MM.1S (cell line): ENCODE results near the gene PRKCE.

ENCODE experiments used
- DNase-seq: peaks from one replicate; pipeline ENCODE4 v3.0.0-alpha.2; 2015
- H2AFZ ChIP-seq: fragments of 300-600 bp; sonication (generic); 2 replicates; pipeline ENCODE4 v1.6.0; 2016; ENCODE audit warnings: antibody characterized with exemption, low read length
- H3F3A ChIP-seq: fragments of 300-600 bp; sonication (generic); 2 replicates; pipeline ENCODE4 v1.6.1; 2016; ENCODE audit warnings: mild to moderate bottlenecking, antibody characterized with exemption, low read length, moderate library complexity, mixed read lengths; ENCODE audit not compliant: insufficient read depth
- H3K27ac ChIP-seq: fragments of 300-600 bp; sonication (generic); 2 replicates; pipeline ENCODE4 v1.5.1; 2016; ENCODE audit warnings: mild to moderate bottlenecking, low read length
- H3K27me3 ChIP-seq: fragments of 300-600 bp; sonication (generic); replicated peaks from 2 replicates; pipeline ENCODE4 v1.6.0; 2016; ENCODE audit warnings: low read length; ENCODE audit not compliant: insufficient read depth
- H3K36me3 ChIP-seq: fragments of 300-600 bp; sonication (generic); replicated peaks from 2 replicates; pipeline ENCODE4 v1.6.1; 2016; ENCODE audit warnings: mild to moderate bottlenecking, low read length, mixed read lengths; ENCODE audit not compliant: insufficient read depth
- H3K4me1 ChIP-seq: fragments of 300-600 bp; sonication (generic); 2 replicates; pipeline ENCODE4 v1.6.1; 2016; ENCODE audit warnings: low read length, mixed read lengths
- H3K4me2 ChIP-seq: fragments of 300-600 bp; sonication (generic); 2 replicates; pipeline ENCODE4 v1.6.0; 2016; ENCODE audit warnings: low read depth, low read length
- H3K4me3 ChIP-seq: fragments of 300-600 bp; sonication (generic); 2 replicates; pipeline ENCODE4 v1.5.1; 2016; ENCODE audit warnings: low read length, mixed read lengths
- H3K79me2 ChIP-seq: fragments of 300-600 bp; sonication (generic); 2 replicates; pipeline ENCODE4 v1.6.1; 2016; ENCODE audit warnings: mixed run types, low read length, mixed read lengths
- H3K9ac ChIP-seq: fragments of 300-600 bp; sonication (generic); 2 replicates; pipeline ENCODE4 v1.6.1; 2016; ENCODE audit warnings: low read length, mixed read lengths
- H3K9me2 ChIP-seq: fragments of 300-600 bp; sonication (generic); replicated peaks from 2 replicates; pipeline ENCODE4 v1.6.1; 2016; ENCODE audit warnings: mild to moderate bottlenecking, low read length, mixed read lengths; ENCODE audit not compliant: insufficient read depth
- H3K9me3 ChIP-seq: fragments of 300-600 bp; sonication (generic); replicated peaks from 2 replicates; pipeline ENCODE4 v1.6.1; 2016; ENCODE audit warnings: mild to moderate bottlenecking, low read length, mixed read lengths; ENCODE audit not compliant: insufficient read depth
- H4K20me1 ChIP-seq: fragments of 300-600 bp; sonication (generic); 2 replicates; pipeline ENCODE4 v1.6.1; 2016; ENCODE audit warnings: mild to moderate bottlenecking, low read length, moderate library complexity, mixed read lengths; ENCODE audit not compliant: insufficient read depth
- EZH2 ChIP-seq: fragments of 300-600 bp; sonication (generic); optimal IDR thresholded peaks from 2 replicates; pipeline ENCODE3; 2017; ENCODE audit warnings: low read depth, mild to moderate bottlenecking, antibody characterized with exemption, low read length, mixed read lengths
- EZH2phosphoT487 ChIP-seq: fragments of 300-600 bp; sonication (generic); IDR thresholded peaks from 2 replicates; pipeline ENCODE4 v1.6.1; 2018; ENCODE audit warnings: antibody characterized with exemption, low read length
- TF ChIP-seq, protein P1 (sequence below): fragments of 300-600 bp; sonication (generic); IDR thresholded peaks from 2 replicates; pipeline ENCODE4 v1.5.1; 2016; ENCODE audit warnings: antibody characterized with exemption, low read length, mixed read lengths

Gene PRKCE

DNA sequence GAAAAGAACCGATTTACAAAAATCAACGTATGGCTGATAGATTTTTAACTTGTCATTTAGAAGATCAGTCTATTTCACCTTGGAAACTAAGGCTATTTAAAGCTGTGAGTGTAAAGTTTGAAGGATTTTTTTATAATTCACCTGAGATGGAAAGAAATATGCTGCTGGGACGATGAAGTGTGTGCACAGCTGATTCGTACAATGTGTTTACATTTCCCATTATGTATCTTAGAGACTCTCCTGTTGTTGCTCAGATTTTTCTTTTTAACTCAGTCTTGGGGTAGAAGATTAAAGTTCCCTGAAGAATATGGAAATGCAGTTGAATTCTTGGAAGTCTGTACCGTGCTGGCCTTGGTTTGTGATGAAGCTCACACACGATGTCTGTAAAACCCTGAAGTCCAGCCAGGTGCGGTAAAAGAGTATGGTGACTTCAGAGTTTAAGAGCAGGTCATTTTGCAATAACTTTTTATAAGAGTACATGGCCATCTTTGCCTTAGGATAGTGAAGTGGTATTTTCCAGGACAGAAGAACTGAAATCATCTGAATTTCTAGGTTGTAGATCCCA is 250.1 kb downstream of the PRKCE start:
- no peak overlapping the region for H3K27ac ChIP-seq
- no peaks in the 10 kb centered on the region for H3K27me3 ChIP-seq
- H3K9me2 ChIP-seq: no peaks in the 10 kb centered on the region
- peaks cover 14% of the 10 kb centered on the region for H3K4me1 ChIP-seq
- peaks cover 8% of the 10 kb centered on the region; the same call in 1 of the 2 replicates for H3F3A ChIP-seq
- no peaks in the 10 kb centered on the region for H3K79me2 ChIP-seq
- no peak overlapping the region for H3K4me2 ChIP-seq
- H3K4me3 ChIP-seq: no peak overlapping the region
- TF ChIP-seq, protein P1, sequence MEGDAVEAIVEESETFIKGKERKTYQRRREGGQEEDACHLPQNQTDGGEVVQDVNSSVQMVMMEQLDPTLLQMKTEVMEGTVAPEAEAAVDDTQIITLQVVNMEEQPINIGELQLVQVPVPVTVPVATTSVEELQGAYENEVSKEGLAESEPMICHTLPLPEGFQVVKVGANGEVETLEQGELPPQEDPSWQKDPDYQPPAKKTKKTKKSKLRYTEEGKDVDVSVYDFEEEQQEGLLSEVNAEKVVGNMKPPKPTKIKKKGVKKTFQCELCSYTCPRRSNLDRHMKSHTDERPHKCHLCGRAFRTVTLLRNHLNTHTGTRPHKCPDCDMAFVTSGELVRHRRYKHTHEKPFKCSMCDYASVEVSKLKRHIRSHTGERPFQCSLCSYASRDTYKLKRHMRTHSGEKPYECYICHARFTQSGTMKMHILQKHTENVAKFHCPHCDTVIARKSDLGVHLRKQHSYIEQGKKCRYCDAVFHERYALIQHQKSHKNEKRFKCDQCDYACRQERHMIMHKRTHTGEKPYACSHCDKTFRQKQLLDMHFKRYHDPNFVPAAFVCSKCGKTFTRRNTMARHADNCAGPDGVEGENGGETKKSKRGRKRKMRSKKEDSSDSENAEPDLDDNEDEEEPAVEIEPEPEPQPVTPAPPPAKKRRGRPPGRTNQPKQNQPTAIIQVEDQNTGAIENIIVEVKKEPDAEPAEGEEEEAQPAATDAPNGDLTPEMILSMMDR: no peak
- TF ChIP-seq EZH2phosphoT487 (no peak), EZH2 (no peak)
- no peak overlapping the region for H2AFZ ChIP-seq
- no peaks in the 10 kb centered on the region for H3K36me3 ChIP-seq
- H3K9ac ChIP-seq: no peak overlapping the region
- no peaks in the 10 kb centered on the region for H3K9me3 ChIP-seq
- DNase-seq: no peak
- no peaks in the 10 kb centered on the region for H4K20me1 ChIP-seq

DNA sequence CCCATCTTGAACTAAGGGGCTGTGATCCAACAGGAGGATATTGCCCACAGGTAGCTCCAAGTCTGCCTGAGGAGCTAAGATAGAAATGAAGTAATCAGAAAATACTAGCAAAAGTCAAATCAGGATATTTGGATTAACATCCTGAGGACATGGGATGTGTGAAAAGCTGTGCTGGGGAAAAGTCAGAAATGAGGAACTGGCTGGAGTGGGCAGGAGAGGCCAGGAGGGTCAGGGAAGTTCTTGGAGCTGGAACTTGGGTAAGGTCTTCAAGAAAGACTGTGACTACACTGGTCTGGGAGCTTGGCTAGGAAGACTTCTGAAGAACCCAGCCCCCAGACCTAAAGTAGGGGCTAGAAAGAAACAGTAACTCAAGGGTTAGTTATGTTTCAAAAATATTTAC is 250.9 kb downstream of the PRKCE start:
- Histone ChIP-seq H3K9ac (no peak overlapping the region), H3K4me1 (peaks cover 14% of the 10 kb centered on the region), H3K4me2 (no peak overlapping the region), H3K9me2 (no peaks in the 10 kb centered on the region), H3K9me3 (no peaks in the 10 kb centered on the region), H3K36me3 (no peaks in the 10 kb centered on the region), H3K79me2 (no peaks in the 10 kb centered on the region), H2AFZ (no peak overlapping the region), H3K27me3 (no peaks in the 10 kb centered on the region), H3K27ac (no peak overlapping the region), H4K20me1 (no peaks in the 10 kb centered on the region), H3K4me3 (no peak overlapping the region), H3F3A (peaks cover 8% of the 10 kb centered on the region; the same call in 1 of the 2 replicates)
- TF ChIP-seq, protein P1: no peak
- TF ChIP-seq EZH2phosphoT487 (no peak), EZH2 (no peak)
- no peak for DNase-seq

DNA sequence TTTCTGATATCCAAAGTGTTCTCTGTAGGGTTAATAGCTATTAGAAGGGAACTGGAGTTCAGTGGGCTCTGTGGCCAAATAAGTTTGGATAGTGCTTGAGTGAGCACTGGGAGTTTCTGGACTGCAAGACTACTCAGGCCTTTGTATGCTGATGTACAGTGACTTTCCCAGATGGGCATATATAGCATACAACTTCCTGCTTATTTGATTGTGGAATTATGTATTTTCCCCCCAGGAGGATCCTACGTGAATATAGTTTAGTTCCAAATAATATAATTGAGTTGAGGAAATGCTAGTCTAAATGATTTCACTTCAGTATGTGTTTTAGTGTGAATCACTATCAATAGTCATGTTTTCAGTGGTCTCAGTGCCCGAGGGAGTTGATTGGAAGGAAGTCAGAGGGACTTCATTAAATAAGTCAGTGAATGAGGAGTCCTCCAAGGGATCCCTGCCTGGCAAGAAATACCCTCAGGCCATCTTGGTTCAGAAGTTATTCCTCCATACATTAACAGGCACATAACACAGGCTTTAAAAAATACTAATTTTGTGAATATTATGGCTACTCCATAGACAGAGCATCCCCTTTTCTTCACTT is 251.4 kb downstream of the PRKCE start:
- H3F3A ChIP-seq: peaks cover 8% of the 10 kb centered on the region; the same call in 1 of the 2 replicates
- no peaks in the 10 kb centered on the region for H3K9me3 ChIP-seq
- no peaks in the 10 kb centered on the region for H3K27me3 ChIP-seq
- H3K4me1 ChIP-seq: peaks cover 14% of the 10 kb centered on the region
- H3K4me3 ChIP-seq: no peak overlapping the region
- no peak overlapping the region for H2AFZ ChIP-seq
- TF ChIP-seq EZH2phosphoT487: no peak
- TF ChIP-seq, protein P1: no peak
- no peak for TF ChIP-seq EZH2
- H3K9ac ChIP-seq: no peak overlapping the region
- H3K36me3 ChIP-seq: no peaks in the 10 kb centered on the region
- no peaks in the 10 kb centered on the region for H3K9me2 ChIP-seq
- no peak overlapping the region for H3K4me2 ChIP-seq
- no peak overlapping the region for H3K27ac ChIP-seq
- no peaks in the 10 kb centered on the region for H3K79me2 ChIP-seq
- no peaks in the 10 kb centered on the region for H4K20me1 ChIP-seq
- no peak for DNase-seq
